Placental pericyte (primary cell): Measurements from ENCODE around the gene ABCA8. TPM values are rescaled to one million over a fixed set of nuclear protein-coding genes. Genes with fewer than 3 reads are reported as not detected.

Experiments
- total RNA-seq: library from RNA; depleted of rRNA; stranded (reverse); fragments of >200 nt; gene quantifications from 2 replicates; pipeline ENCODE4 v1.2.3, GENCODE V29; 2012

Gene ABCA8, protein sequence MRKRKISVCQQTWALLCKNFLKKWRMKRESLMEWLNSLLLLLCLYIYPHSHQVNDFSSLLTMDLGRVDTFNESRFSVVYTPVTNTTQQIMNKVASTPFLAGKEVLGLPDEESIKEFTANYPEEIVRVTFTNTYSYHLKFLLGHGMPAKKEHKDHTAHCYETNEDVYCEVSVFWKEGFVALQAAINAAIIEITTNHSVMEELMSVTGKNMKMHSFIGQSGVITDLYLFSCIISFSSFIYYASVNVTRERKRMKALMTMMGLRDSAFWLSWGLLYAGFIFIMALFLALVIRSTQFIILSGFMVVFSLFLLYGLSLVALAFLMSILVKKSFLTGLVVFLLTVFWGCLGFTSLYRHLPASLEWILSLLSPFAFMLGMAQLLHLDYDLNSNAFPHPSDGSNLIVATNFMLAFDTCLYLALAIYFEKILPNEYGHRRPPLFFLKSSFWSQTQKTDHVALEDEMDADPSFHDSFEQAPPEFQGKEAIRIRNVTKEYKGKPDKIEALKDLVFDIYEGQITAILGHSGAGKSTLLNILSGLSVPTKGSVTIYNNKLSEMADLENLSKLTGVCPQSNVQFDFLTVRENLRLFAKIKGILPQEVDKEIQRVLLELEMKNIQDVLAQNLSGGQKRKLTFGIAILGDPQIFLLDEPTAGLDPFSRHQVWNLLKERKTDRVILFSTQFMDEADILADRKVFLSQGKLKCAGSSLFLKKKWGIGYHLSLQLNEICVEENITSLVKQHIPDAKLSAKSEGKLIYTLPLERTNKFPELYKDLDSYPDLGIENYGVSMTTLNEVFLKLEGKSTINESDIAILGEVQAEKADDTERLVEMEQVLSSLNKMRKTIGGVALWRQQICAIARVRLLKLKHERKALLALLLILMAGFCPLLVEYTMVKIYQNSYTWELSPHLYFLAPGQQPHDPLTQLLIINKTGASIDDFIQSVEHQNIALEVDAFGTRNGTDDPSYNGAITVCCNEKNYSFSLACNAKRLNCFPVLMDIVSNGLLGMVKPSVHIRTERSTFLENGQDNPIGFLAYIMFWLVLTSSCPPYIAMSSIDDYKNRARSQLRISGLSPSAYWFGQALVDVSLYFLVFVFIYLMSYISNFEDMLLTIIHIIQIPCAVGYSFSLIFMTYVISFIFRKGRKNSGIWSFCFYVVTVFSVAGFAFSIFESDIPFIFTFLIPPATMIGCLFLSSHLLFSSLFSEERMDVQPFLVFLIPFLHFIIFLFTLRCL (N-terminal part only)
- total RNA-seq = 0.57 and 3.7 TPM in 2 replicates

GRCh38 chr17:68955181-68955841 is at the start of gene ABCA8:
Gene ABCA8, minus strand, starts transcription at chr17:68955392. Its CDS starts 13,358 bp downstream, at chr17:68942034.

Other genes with a start within 250 kb of the ABCA8 start
- 2.0 TPM in 2 replicates for gene ABCA9, start 105.5 kb upstream of the ABCA8 start, total RNA-seq
- gene ABCA6, start 186.5 kb upstream of the ABCA8 start, total RNA-seq = 4.2 and 7.7 TPM in 2 replicates